A549 (cell line): ENCODE data around the gene RIN3.

Experiments used
- CHD4 ChIP-seq: fragments of 200-600 bp; sonication (generic); IDR thresholded peaks from 2 replicates; pipeline ENCODE4 v1.6.1; 2016; ENCODE audit warnings: antibody characterized with exemption, mild to moderate bottlenecking, borderline replicate concordance
- CTCF ChIP-seq: fragments of >200 bp; sonication (Bioruptor Twin); formaldehyde crosslinking; IDR thresholded peaks from 3 replicates; pipeline ENCODE4 v1.5.1; 2016
- POLR2A ChIP-seq: IDR thresholded peaks from 2 replicates; pipeline ENCODE4 v1.6.1; 2012; ENCODE audit warnings: mild to moderate bottlenecking, low read length
- TF ChIP-seq, protein P1 (sequence below): IDR thresholded peaks from 2 replicates; pipeline ENCODE4 v1.6.1; 2012; ENCODE audit warnings: low read depth, borderline replicate concordance

DNA sequence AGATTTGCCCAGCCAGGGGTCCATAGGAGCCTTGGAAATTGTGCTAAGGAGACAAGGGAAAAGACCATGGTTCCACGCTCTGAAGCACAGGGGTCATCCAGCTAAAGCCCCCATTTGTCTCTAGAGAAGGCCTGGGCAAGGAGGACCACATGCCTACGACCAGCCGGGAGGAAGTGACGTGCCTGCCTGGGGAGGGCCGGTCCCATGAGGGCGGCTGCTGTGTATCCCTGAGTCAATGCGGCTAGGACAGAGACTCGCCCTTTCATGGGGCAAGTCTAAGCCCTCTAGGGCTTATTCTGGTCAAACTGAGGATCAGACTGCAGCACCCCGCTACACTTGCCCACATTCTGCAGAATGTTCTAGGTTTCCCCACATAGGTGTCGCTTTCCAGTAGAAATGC is 20.6 kb upstream of the RIN3 start:
- TF ChIP-seq CTCF = no peak
- TF ChIP-seq CHD4 = no peak
- TF ChIP-seq POLR2A = no peak
- TF ChIP-seq, protein P1, sequence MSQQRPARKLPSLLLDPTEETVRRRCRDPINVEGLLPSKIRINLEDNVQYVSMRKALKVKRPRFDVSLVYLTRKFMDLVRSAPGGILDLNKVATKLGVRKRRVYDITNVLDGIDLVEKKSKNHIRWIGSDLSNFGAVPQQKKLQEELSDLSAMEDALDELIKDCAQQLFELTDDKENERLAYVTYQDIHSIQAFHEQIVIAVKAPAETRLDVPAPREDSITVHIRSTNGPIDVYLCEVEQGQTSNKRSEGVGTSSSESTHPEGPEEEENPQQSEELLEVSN = no peak
